HG03575 (cell line): ENCODE results near the gene ATCAY.

Experiments used
- ATAC-seq: cut with Tn5 transposase; IDR thresholded peaks from one replicate; pipeline ENCODE4 v1.9.1; 2021; ENCODE audit not compliant: unreplicated experiment, insufficient number of reproducible peaks, low FRiP score; ENCODE audit errors: extremely low read depth

The ATCAY gene

GRCh38 chr19:3895788-3896187 lies 15.3 kb downstream of the ATCAY start:
- ATAC-seq: no peak

- ATAC-seq: no peak
These were observed 17.5 kb downstream of the ATCAY start for GRCh38 chr19:3897936-3898335.

- no peak for ATAC-seq
These were observed 17.9 kb downstream of the ATCAY start for GRCh38 chr19:3898426-3898825.

- no peak for ATAC-seq
These were observed 19.2 kb downstream of the ATCAY start for GRCh38 chr19:3899531-3900294.

- no peak for ATAC-seq
These were observed 22.0 kb downstream of the ATCAY start for GRCh38 chr19:3902317-3902973.

GRCh38 chr19:3904233-3904632 lies 23.7 kb downstream of the ATCAY start:
- ATAC-seq: no peak

- ATAC-seq: no peak
These were observed 27.3 kb downstream of the ATCAY start for GRCh38 chr19:3907626-3908265.

- no peak for ATAC-seq
These were observed 28.0 kb downstream of the ATCAY start for GRCh38 chr19:3908266-3909054.

- no peak for ATAC-seq
These were observed 29.6 kb downstream of the ATCAY start for GRCh38 chr19:3910105-3910504.

GRCh38 chr19:3914199-3914598 lies 33.7 kb downstream of the ATCAY start:
- ATAC-seq: no peak

GRCh38 chr19:3916033-3916432 lies 35.5 kb downstream of the ATCAY start:
- ATAC-seq: no peak

- ATAC-seq: no peak
These were observed 39.3 kb downstream of the ATCAY start for GRCh38 chr19:3919793-3920192.

- ATAC-seq: no peak
These were observed 42.7 kb downstream of the ATCAY start for GRCh38 chr19:3923096-3923758.

GRCh38 chr19:3923912-3924311 lies 43.4 kb downstream of the ATCAY start:
- ATAC-seq: no peak

GRCh38 chr19:3931041-3931440 lies 50.6 kb downstream of the ATCAY start:
- ATAC-seq: no peak

GRCh38 chr19:3932931-3933810 lies 52.7 kb downstream of the ATCAY start, which contains the start of gene NMRK2:
TSS of gene NMRK2 (plus strand) at chr19:3933069. CDS start at chr19:3933672, 603 bp downstream.
- ATAC-seq: no peak

- no peak for ATAC-seq
These were observed 56.3 kb downstream of the ATCAY start for GRCh38 chr19:3936506-3937442.
